ENCODE results near the gene CDH13.

GRCh38 chr16:83128041-83128440 lies 501.3 kb downstream of the CDH13 start:
- TF ChIP-seq ZFP3 (CRISPR knock-in tag; IDR thresholded peaks at IDR 0.05) = no peak
- no peak for TF ChIP-seq ZNF70 (CRISPR knock-in tag; IDR thresholded peaks at IDR 0.05)
- no peak for TF ChIP-seq ZFP30 (CRISPR knock-in tag; IDR thresholded peaks at IDR 0.05)
- TF ChIP-seq ESRRG (CRISPR knock-in tag; IDR thresholded peaks at IDR 0.05) = no peak
- TF ChIP-seq, protein P1, sequence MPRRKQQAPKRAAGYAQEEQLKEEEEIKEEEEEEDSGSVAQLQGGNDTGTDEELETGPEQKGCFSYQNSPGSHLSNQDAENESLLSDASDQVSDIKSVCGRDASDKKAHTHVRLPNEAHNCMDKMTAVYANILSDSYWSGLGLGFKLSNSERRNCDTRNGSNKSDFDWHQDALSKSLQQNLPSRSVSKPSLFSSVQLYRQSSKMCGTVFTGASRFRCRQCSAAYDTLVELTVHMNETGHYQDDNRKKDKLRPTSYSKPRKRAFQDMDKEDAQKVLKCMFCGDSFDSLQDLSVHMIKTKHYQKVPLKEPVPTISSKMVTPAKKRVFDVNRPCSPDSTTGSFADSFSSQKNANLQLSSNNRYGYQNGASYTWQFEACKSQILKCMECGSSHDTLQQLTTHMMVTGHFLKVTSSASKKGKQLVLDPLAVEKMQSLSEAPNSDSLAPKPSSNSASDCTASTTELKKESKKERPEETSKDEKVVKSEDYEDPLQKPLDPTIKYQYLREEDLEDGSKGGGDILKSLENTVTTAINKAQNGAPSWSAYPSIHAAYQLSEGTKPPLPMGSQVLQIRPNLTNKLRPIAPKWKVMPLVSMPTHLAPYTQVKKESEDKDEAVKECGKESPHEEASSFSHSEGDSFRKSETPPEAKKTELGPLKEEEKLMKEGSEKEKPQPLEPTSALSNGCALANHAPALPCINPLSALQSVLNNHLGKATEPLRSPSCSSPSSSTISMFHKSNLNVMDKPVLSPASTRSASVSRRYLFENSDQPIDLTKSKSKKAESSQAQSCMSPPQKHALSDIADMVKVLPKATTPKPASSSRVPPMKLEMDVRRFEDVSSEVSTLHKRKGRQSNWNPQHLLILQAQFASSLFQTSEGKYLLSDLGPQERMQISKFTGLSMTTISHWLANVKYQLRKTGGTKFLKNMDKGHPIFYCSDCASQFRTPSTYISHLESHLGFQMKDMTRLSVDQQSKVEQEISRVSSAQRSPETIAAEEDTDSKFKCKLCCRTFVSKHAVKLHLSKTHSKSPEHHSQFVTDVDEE (CRISPR knock-in tag; IDR thresholded peaks at IDR 0.05) = no peak

Measured in SK-N-SH treated with all-trans-retinoic acid at 6 μM for 48 hours (cell line).